ENCODE data around the gene TPR. TPM values are rescaled to one million over a fixed set of nuclear protein-coding genes. Genes with fewer than 3 reads are reported as not detected.

Gene TPR
- total RNA-seq (ENCODE audit: unreplicated experiment), result 153 TPM
- long read RNA-seq, partial matches to known transcripts, result 63 of 73 reads
- long read RNA-seq, other reads (novel, unspliced or antisense), result 9 of 73 reads

GRCh38 chr1:186375152-186375928, at the start of gene TPR, which contains the start of gene ODR4:
TPR (minus strand) TSS chr1:186375253; CDS start chr1:186375028, 225 bp downstream.
ODR4 (plus strand) TSS chr1:186375838; CDS start chr1:186379786, 3,948 bp downstream.
- peak; percentile 96 for DNase-seq (ENCODE audit: low spot score)
- peaks cover 4% of the 10 kb centered on the region for H3K4me1 Mint-ChIP-seq (ENCODE audit: unreplicated experiment)
- H3K4me3 Mint-ChIP-seq (ENCODE audit: unreplicated experiment), result peak within 1 kb of the TSS; percentile 100
- peak within 1 kb of the TSS; percentile 98 for H3K27ac Mint-ChIP-seq (ENCODE audit: unreplicated experiment)
- H3K36me3 Mint-ChIP-seq (ENCODE audit: low read depth, unreplicated experiment), result peaks cover 15% of the 10 kb centered on the region
- H3K9me3 Mint-ChIP-seq (ENCODE audit: unreplicated experiment), result no peaks in the 10 kb centered on the region
- H3K27me3 Mint-ChIP-seq (ENCODE audit: unreplicated experiment), result peaks cover 3% of the 10 kb centered on the region
- TF ChIP-seq CTCF (IDR thresholded peaks at IDR 0.05; ENCODE audit: unreplicated experiment), result peak; percentile 83

- H3K4me3 Mint-ChIP-seq (ENCODE audit: unreplicated experiment), result no peak overlapping the region
- H3K36me3 Mint-ChIP-seq (ENCODE audit: low read depth, unreplicated experiment), result no peaks in the 10 kb centered on the region
- no peak for TF ChIP-seq CTCF (IDR thresholded peaks at IDR 0.05; ENCODE audit: unreplicated experiment)
Observed at GRCh38 chr1:186424539-186424938, 49.5 kb upstream of the TPR start.

GRCh38 chr1:186421446-186421845, 46.4 kb upstream of the TPR start:
- no peaks in the 10 kb centered on the region for H3K9me3 Mint-ChIP-seq (ENCODE audit: unreplicated experiment)
- H3K4me3 Mint-ChIP-seq (ENCODE audit: unreplicated experiment), result no peak overlapping the region
- TF ChIP-seq CTCF (IDR thresholded peaks at IDR 0.05; ENCODE audit: unreplicated experiment), result no peak
- H3K36me3 Mint-ChIP-seq (ENCODE audit: low read depth, unreplicated experiment), result peaks cover 4% of the 10 kb centered on the region
- no peak overlapping the region for H3K27ac Mint-ChIP-seq (ENCODE audit: unreplicated experiment)
- no peak for DNase-seq (ENCODE audit: low spot score)
- H3K27me3 Mint-ChIP-seq (ENCODE audit: unreplicated experiment), result no peaks in the 10 kb centered on the region
- no peaks in the 10 kb centered on the region for H3K4me1 Mint-ChIP-seq (ENCODE audit: unreplicated experiment)

More at GRCh38 chr1:186424539-186424938, 49.5 kb upstream of the TPR start:
- no peaks in the 10 kb centered on the region for H3K27me3 Mint-ChIP-seq (ENCODE audit: unreplicated experiment)
- no peaks in the 10 kb centered on the region for H3K9me3 Mint-ChIP-seq (ENCODE audit: unreplicated experiment)
- H3K27ac Mint-ChIP-seq (ENCODE audit: unreplicated experiment), result no peak overlapping the region
- no peaks in the 10 kb centered on the region for H3K4me1 Mint-ChIP-seq (ENCODE audit: unreplicated experiment)
- DNase-seq (ENCODE audit: low spot score), result no peak

- Mint-ChIP-seq H3K9me3 (ENCODE audit: unreplicated experiment) (no peaks in the 10 kb centered on the region), H3K4me1 (ENCODE audit: unreplicated experiment) (no peaks in the 10 kb centered on the region), H3K4me3 (ENCODE audit: unreplicated experiment) (no peak overlapping the region), H3K36me3 (ENCODE audit: low read depth, unreplicated experiment) (peaks cover 4% of the 10 kb centered on the region), H3K27ac (ENCODE audit: unreplicated experiment) (no peak overlapping the region), H3K27me3 (ENCODE audit: unreplicated experiment) (no peaks in the 10 kb centered on the region)
- no peak for DNase-seq (ENCODE audit: low spot score)
- no peak for TF ChIP-seq CTCF (IDR thresholded peaks at IDR 0.05; ENCODE audit: unreplicated experiment)
Observed at GRCh38 chr1:186420923-186421322, 45.9 kb upstream of the TPR start.

GRCh38 chr1:186420311-186420710, 45.3 kb upstream of the TPR start:
- DNase-seq (ENCODE audit: low spot score), result no peak
- Mint-ChIP-seq H3K36me3 (ENCODE audit: low read depth, unreplicated experiment) (peaks cover 4% of the 10 kb centered on the region), H3K27ac (ENCODE audit: unreplicated experiment) (no peak overlapping the region), H3K27me3 (ENCODE audit: unreplicated experiment) (no peaks in the 10 kb centered on the region), H3K9me3 (ENCODE audit: unreplicated experiment) (no peaks in the 10 kb centered on the region), H3K4me3 (ENCODE audit: unreplicated experiment) (no peak overlapping the region), H3K4me1 (ENCODE audit: unreplicated experiment) (no peaks in the 10 kb centered on the region)
- TF ChIP-seq CTCF (IDR thresholded peaks at IDR 0.05; ENCODE audit: unreplicated experiment), result no peak

Data from endothelial cell (in vitro differentiated cells).